ENCODE results near the gene ST8SIA2.

The ST8SIA2 gene

DNA sequence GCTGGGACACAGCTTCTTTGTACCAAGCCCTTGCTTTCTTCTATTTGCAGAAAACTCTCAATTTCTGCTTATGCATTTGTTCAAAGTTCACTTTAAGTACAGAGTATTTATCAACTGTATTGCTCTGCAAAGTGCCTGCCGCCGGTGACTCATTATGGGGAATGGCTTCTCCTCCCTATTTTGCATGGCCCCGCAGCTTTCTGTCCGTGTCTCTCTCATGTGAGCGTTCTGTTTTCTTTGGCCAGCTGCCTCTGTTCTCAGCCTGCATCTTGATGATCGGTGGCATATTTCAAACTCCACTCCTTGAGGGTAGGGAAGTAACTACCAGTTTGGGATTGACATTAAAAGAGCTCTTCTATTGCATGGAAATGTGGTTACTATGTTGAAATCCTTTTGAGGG is 28.6 kb upstream of the ST8SIA2 start:
- H3K27ac ChIP-seq: no peak overlapping the region
- TF ChIP-seq CTCF (conservative IDR thresholded peaks at IDR 0.05): no peak

GRCh38 chr15:92365906-92366305 is 27.8 kb upstream of the ST8SIA2 start:
- no peak for TF ChIP-seq CTCF (conservative IDR thresholded peaks at IDR 0.05)
- H3K27ac ChIP-seq: no peak overlapping the region

GRCh38 chr15:92366381-92366780 is 27.3 kb upstream of the ST8SIA2 start:
- H3K27ac ChIP-seq: no peak overlapping the region
- TF ChIP-seq CTCF (conservative IDR thresholded peaks at IDR 0.05): no peak

- no peak overlapping the region for H3K27ac ChIP-seq
- TF ChIP-seq CTCF (conservative IDR thresholded peaks at IDR 0.05): no peak
Measured at GRCh38 chr15:92375057-92375456, 18.6 kb upstream of the ST8SIA2 start.

DNA sequence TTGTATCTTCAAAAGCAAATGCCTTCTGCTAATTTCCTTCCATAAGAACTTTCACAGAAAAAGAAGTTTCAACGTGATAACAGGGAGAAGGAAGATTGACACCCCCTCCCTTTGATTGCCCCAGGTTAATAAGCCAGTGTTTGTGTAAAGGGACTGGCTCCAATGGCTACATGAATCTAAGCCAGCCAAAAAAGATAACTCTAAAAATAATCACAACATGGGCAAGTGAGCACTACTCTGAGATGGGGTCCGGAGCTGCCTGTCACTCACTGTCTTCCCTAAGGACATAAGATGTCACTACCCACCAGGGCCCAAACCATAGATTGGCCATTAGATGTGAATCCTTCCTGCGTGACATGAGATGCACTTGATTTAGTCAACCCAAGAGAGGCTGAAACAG is 17.6 kb upstream of the ST8SIA2 start:
- H3K27ac ChIP-seq: no peak overlapping the region
- TF ChIP-seq CTCF (conservative IDR thresholded peaks at IDR 0.05): no peak

DNA sequence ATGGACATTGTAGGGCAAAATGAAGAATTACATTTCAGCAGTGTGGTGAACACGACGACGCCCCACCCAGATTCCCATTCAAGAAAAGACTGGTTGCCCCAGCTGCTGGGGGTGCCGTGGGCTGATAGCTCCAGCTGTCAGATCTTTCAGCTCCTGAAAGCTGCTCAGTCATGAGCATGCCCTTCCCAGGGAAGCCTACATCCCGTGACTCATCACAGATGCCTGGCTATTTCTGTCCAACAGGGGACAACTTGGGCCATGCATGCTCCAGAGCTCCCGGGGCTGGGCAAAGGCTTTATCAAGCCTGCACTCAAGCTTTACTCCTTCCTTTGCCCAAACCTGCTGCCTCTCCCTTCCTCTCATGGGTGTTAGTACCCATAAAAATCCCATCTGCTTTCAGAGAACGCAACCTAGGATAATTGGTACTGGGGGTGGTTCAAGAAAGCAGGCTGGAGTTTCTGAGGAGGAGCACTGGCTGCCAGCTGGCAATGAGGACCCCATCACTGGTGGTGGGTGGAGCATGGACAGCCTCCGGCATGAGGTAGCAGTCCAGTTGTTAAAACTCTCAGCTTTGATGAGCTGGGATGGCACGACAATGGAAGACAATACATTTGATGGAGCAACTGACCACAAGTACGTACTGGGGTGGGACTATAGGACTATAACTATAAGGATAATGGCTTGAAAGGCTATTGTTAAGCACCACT is 16.4 kb upstream of the ST8SIA2 start:
- no peak overlapping the region for H3K27ac ChIP-seq
- TF ChIP-seq CTCF (conservative IDR thresholded peaks at IDR 0.05): no peak

- TF ChIP-seq CTCF (conservative IDR thresholded peaks at IDR 0.05): peak; percentile 75
- H3K27ac ChIP-seq: no peak overlapping the region
Measured at GRCh38 chr15:92383519-92384324, 10.0 kb upstream of the ST8SIA2 start.

All from VCaP (cell line).